ENCODE data around the gene IL12RB1.
A peak's percentile ranks its signal among the peaks of the same experiment; 100 is the strongest.
"Not testable (repeated sequence)": the region's sequence is repeated elsewhere in the genome, so short reads cannot be mapped to it uniquely, and the experiment has no call there.

Gene IL12RB1

GRCh38 chr19:18046059-18046718 lies 40.5 kb downstream of the IL12RB1 start:
- Histone ChIP-seq H3K9ac (ENCODE audit: low read length) (no peak overlapping the region), H3K36me3 (ENCODE audit: control insufficient read depth, insufficient read depth, low read length) (no peaks in the 10 kb centered on the region), H3K4me3 (ENCODE audit: low read length) (no peak overlapping the region), H3K27me3 (ENCODE audit: control insufficient read depth, insufficient read depth, low read length) (no peaks in the 10 kb centered on the region), H3K27ac (ENCODE audit: low read depth, low read length) (no peak overlapping the region), H3K4me1 (ENCODE audit: control insufficient read depth, insufficient read depth, low read length) (peaks cover 3% of the 10 kb centered on the region)

- peak overlapping the region; percentile 57 for H3K4me3 ChIP-seq (ENCODE audit: low read length)
- no peak overlapping the region for H3K9ac ChIP-seq (ENCODE audit: low read length)
- peaks cover 3% of the 10 kb centered on the region for H3K4me1 ChIP-seq (ENCODE audit: control insufficient read depth, insufficient read depth, low read length)
- no peaks in the 10 kb centered on the region for H3K27me3 ChIP-seq (ENCODE audit: control insufficient read depth, insufficient read depth, low read length)
- H3K36me3 ChIP-seq (ENCODE audit: control insufficient read depth, insufficient read depth, low read length): no peaks in the 10 kb centered on the region
- H3K27ac ChIP-seq (ENCODE audit: low read depth, low read length): peak overlapping the region; percentile 19
Observed at GRCh38 chr19:18045307-18046050, 41.3 kb downstream of the IL12RB1 start.

- Histone ChIP-seq H3K4me1 (ENCODE audit: control insufficient read depth, insufficient read depth, low read length) (peaks cover 3% of the 10 kb centered on the region), H3K27me3 (ENCODE audit: control insufficient read depth, insufficient read depth, low read length) (no peaks in the 10 kb centered on the region), H3K27ac (ENCODE audit: low read depth, low read length) (peak overlapping the region; percentile 19), H3K4me3 (ENCODE audit: low read length) (peak overlapping the region; percentile 57), H3K36me3 (ENCODE audit: control insufficient read depth, insufficient read depth, low read length) (no peaks in the 10 kb centered on the region), H3K9ac (ENCODE audit: low read length) (no peak overlapping the region)
Observed at GRCh38 chr19:18044825-18045304, 41.9 kb downstream of the IL12RB1 start.

- Histone ChIP-seq H3K4me1 (ENCODE audit: control insufficient read depth, insufficient read depth, low read length) (no peaks in the 10 kb centered on the region), H3K27ac (ENCODE audit: low read depth, low read length) (no peak overlapping the region), H3K36me3 (ENCODE audit: control insufficient read depth, insufficient read depth, low read length) (no peaks in the 10 kb centered on the region), H3K4me3 (ENCODE audit: low read length) (no peak overlapping the region), H3K9ac (ENCODE audit: low read length) (no peak overlapping the region), H3K27me3 (ENCODE audit: control insufficient read depth, insufficient read depth, low read length) (no peaks in the 10 kb centered on the region)
Observed at GRCh38 chr19:18043676-18044075, 43.1 kb downstream of the IL12RB1 start.

- Histone ChIP-seq H3K9ac (ENCODE audit: low read length) (no peak overlapping the region), H3K4me1 (ENCODE audit: control insufficient read depth, insufficient read depth, low read length) (no peaks in the 10 kb centered on the region), H3K27ac (ENCODE audit: low read depth, low read length) (no peak overlapping the region), H3K36me3 (ENCODE audit: control insufficient read depth, insufficient read depth, low read length) (no peaks in the 10 kb centered on the region), H3K27me3 (ENCODE audit: control insufficient read depth, insufficient read depth, low read length) (no peaks in the 10 kb centered on the region), H3K4me3 (ENCODE audit: low read length) (no peak overlapping the region)
Observed at GRCh38 chr19:18041054-18041453, 45.7 kb downstream of the IL12RB1 start.

- H3K27me3 ChIP-seq (ENCODE audit: control insufficient read depth, insufficient read depth, low read length); H3K4me3 ChIP-seq (ENCODE audit: low read length); H3K9ac ChIP-seq (ENCODE audit: low read length); H3K36me3 ChIP-seq (ENCODE audit: control insufficient read depth, insufficient read depth, low read length); H3K27ac ChIP-seq (ENCODE audit: low read depth, low read length); H3K4me1 ChIP-seq (ENCODE audit: control insufficient read depth, insufficient read depth, low read length): not testable (repeated sequence)
Observed at GRCh38 chr19:18032102-18032501, 54.6 kb downstream of the IL12RB1 start.

GRCh38 chr19:18031401-18031800 lies 55.3 kb downstream of the IL12RB1 start:
- not testable (repeated sequence) for H3K27me3 ChIP-seq (ENCODE audit: control insufficient read depth, insufficient read depth, low read length); H3K4me3 ChIP-seq (ENCODE audit: low read length); H3K27ac ChIP-seq (ENCODE audit: low read depth, low read length); H3K9ac ChIP-seq (ENCODE audit: low read length); H3K36me3 ChIP-seq (ENCODE audit: control insufficient read depth, insufficient read depth, low read length); H3K4me1 ChIP-seq (ENCODE audit: control insufficient read depth, insufficient read depth, low read length)

- no peak overlapping the region for H3K27ac ChIP-seq (ENCODE audit: low read depth, low read length)
Observed at GRCh38 chr19:18029617-18030338, 57.0 kb downstream of the IL12RB1 start.

GRCh38 chr19:18027151-18027550 lies 59.6 kb downstream of the IL12RB1 start:
- Histone ChIP-seq H3K4me1 (ENCODE audit: control insufficient read depth, insufficient read depth, low read length) (no peaks in the 10 kb centered on the region), H3K4me3 (ENCODE audit: low read length) (no peak overlapping the region), H3K27me3 (ENCODE audit: control insufficient read depth, insufficient read depth, low read length) (no peaks in the 10 kb centered on the region), H3K36me3 (ENCODE audit: control insufficient read depth, insufficient read depth, low read length) (no peaks in the 10 kb centered on the region), H3K9ac (ENCODE audit: low read length) (no peak overlapping the region), H3K27ac (ENCODE audit: low read depth, low read length) (no peak overlapping the region)

More at GRCh38 chr19:18029617-18030338, 57.0 kb downstream of the IL12RB1 start:
- Histone ChIP-seq H3K4me3 (ENCODE audit: low read length) (no peak overlapping the region), H3K9ac (ENCODE audit: low read length) (no peak overlapping the region), H3K4me1 (ENCODE audit: control insufficient read depth, insufficient read depth, low read length) (no peaks in the 10 kb centered on the region), H3K36me3 (ENCODE audit: control insufficient read depth, insufficient read depth, low read length) (no peaks in the 10 kb centered on the region), H3K27me3 (ENCODE audit: control insufficient read depth, insufficient read depth, low read length) (no peaks in the 10 kb centered on the region)

GRCh38 chr19:18023622-18024251 lies 63.0 kb downstream of the IL12RB1 start:
- no peaks in the 10 kb centered on the region for H3K27me3 ChIP-seq (ENCODE audit: control insufficient read depth, insufficient read depth, low read length)
- no peak overlapping the region for H3K9ac ChIP-seq (ENCODE audit: low read length)
- peak overlapping the region; percentile 61 for H3K27ac ChIP-seq (ENCODE audit: low read depth, low read length)
- H3K4me1 ChIP-seq (ENCODE audit: control insufficient read depth, insufficient read depth, low read length): peaks cover 18% of the 10 kb centered on the region
- no peak overlapping the region for H3K4me3 ChIP-seq (ENCODE audit: low read length)
- H3K36me3 ChIP-seq (ENCODE audit: control insufficient read depth, insufficient read depth, low read length): no peaks in the 10 kb centered on the region

GRCh38 chr19:18021121-18021755 lies 65.5 kb downstream of the IL12RB1 start:
- Histone ChIP-seq H3K9ac (ENCODE audit: low read length) (no peak overlapping the region), H3K4me1 (ENCODE audit: control insufficient read depth, insufficient read depth, low read length) (peaks cover 18% of the 10 kb centered on the region), H3K27me3 (ENCODE audit: control insufficient read depth, insufficient read depth, low read length) (no peaks in the 10 kb centered on the region), H3K4me3 (ENCODE audit: low read length) (peak overlapping the region; percentile 30), H3K27ac (ENCODE audit: low read depth, low read length) (peak overlapping the region; percentile 70), H3K36me3 (ENCODE audit: control insufficient read depth, insufficient read depth, low read length) (no peaks in the 10 kb centered on the region)
